Nephron progenitor cell (in vitro differentiated cells): ENCODE data around the gene EP400.

ENCODE experiments used
- DNase-seq: peaks from one replicate; pipeline ENCODE4 v3.0.0; 2021
- H3K27ac Mint-ChIP-seq: 2 replicates; pipeline ENCODE4 v1.8.0; 2021; ENCODE audit warnings: mild to moderate bottlenecking, moderate library complexity, mixed read lengths
- H3K27me3 Mint-ChIP-seq: 2 replicates; pipeline ENCODE4 v1.8.0; 2021; ENCODE audit warnings: mild to moderate bottlenecking, low read depth, mixed read lengths; ENCODE audit not compliant: poor library complexity
- H3K36me3 Mint-ChIP-seq: 2 replicates; pipeline ENCODE4 v1.8.0; 2021; ENCODE audit warnings: low read depth, mixed read lengths
- H3K4me1 Mint-ChIP-seq: 2 replicates; pipeline ENCODE4 v1.8.0; 2021; ENCODE audit warnings: mixed read lengths
- H3K4me3 Mint-ChIP-seq: 2 replicates; pipeline ENCODE4 v1.8.0; 2021; ENCODE audit warnings: mild to moderate bottlenecking, moderate library complexity, mixed read lengths
- H3K9me3 Mint-ChIP-seq: 2 replicates; pipeline ENCODE4 v1.8.0; 2021; ENCODE audit warnings: mild to moderate bottlenecking, moderate library complexity, mixed read lengths
- TF ChIP-seq, protein P1 (sequence below): fragments of 200-600 bp; sonication (generic); IDR thresholded peaks from 2 replicates; pipeline ENCODE4 v1.5.0; 2021; ENCODE audit warnings: antibody characterized with exemption

The EP400 gene

DNA sequence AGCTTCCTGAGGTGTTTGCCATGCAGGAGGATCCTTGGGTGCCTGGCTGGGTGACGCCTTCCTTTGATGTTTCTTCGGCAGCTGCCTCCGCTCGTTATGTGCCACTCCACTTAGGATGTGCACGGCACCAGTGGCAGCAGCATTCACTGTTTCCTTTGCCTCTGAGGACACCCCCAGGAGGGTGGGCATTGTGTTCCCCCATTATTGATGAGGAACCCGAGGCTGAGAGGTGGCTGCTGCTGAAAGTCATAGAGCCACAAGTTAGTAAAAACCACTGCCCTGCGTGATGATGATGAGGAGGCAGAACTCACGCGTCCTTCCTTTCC is 41.2 kb downstream of the EP400 start:
- peaks cover 84% of the 10 kb centered on the region for H3K36me3 Mint-ChIP-seq
- TF ChIP-seq, protein P1, sequence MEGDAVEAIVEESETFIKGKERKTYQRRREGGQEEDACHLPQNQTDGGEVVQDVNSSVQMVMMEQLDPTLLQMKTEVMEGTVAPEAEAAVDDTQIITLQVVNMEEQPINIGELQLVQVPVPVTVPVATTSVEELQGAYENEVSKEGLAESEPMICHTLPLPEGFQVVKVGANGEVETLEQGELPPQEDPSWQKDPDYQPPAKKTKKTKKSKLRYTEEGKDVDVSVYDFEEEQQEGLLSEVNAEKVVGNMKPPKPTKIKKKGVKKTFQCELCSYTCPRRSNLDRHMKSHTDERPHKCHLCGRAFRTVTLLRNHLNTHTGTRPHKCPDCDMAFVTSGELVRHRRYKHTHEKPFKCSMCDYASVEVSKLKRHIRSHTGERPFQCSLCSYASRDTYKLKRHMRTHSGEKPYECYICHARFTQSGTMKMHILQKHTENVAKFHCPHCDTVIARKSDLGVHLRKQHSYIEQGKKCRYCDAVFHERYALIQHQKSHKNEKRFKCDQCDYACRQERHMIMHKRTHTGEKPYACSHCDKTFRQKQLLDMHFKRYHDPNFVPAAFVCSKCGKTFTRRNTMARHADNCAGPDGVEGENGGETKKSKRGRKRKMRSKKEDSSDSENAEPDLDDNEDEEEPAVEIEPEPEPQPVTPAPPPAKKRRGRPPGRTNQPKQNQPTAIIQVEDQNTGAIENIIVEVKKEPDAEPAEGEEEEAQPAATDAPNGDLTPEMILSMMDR, result no peak
- no peaks in the 10 kb centered on the region for H3K9me3 Mint-ChIP-seq
- peaks cover 21% of the 10 kb centered on the region for H3K4me1 Mint-ChIP-seq
- peak overlapping the region; percentile 43 for H3K27ac Mint-ChIP-seq
- DNase-seq, result no peak
- H3K4me3 Mint-ChIP-seq, result no peak overlapping the region
- no peaks in the 10 kb centered on the region for H3K27me3 Mint-ChIP-seq

- peak overlapping the region; percentile 50 for H3K27ac Mint-ChIP-seq
- H3K4me3 Mint-ChIP-seq, result no peak overlapping the region
- TF ChIP-seq, protein P1, result no peak
- H3K9me3 Mint-ChIP-seq, result no peaks in the 10 kb centered on the region
- H3K4me1 Mint-ChIP-seq, result peaks cover 21% of the 10 kb centered on the region
- DNase-seq, result no peak
- H3K36me3 Mint-ChIP-seq, result peaks cover 82% of the 10 kb centered on the region
- H3K27me3 Mint-ChIP-seq, result no peaks in the 10 kb centered on the region
These were observed 42.2 kb downstream of the EP400 start for GRCh38 chr12:131991816-131992430.

DNA sequence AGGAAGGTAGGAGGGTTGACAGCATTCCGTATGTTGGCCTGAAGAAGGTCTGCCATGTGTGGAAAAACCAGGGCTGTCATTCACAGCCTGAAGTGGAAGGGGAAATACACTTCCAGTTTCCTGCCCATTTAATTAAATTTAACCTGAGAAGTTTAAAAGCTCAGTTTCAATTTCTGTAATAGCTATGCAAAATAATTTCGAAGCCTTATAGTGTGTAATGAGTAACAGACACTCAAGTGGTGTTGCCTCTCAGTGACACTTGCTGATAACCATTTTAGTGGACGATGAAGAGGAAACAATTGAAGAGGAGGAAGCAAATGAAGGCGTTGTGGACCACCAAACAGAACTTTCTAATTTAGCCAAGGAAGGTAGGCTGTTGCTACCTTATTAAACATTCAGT is 44.8 kb downstream of the EP400 start:
- TF ChIP-seq, protein P1, result no peak
- Mint-ChIP-seq H3K4me3 (no peak overlapping the region), H3K9me3 (no peaks in the 10 kb centered on the region), H3K36me3 (peaks cover 61% of the 10 kb centered on the region), H3K27me3 (no peaks in the 10 kb centered on the region), H3K4me1 (peaks cover 19% of the 10 kb centered on the region), H3K27ac (no peak overlapping the region)
- DNase-seq, result no peak

- H3K36me3 Mint-ChIP-seq, result peaks cover 14% of the 10 kb centered on the region
- TF ChIP-seq, protein P1, result no peak
- H3K4me3 Mint-ChIP-seq, result no peak overlapping the region
- no peak overlapping the region for H3K27ac Mint-ChIP-seq
- peaks cover 8% of the 10 kb centered on the region for H3K4me1 Mint-ChIP-seq
- no peak for DNase-seq
- H3K9me3 Mint-ChIP-seq, result no peaks in the 10 kb centered on the region
- no peaks in the 10 kb centered on the region for H3K27me3 Mint-ChIP-seq
These were observed 50.6 kb downstream of the EP400 start for GRCh38 chr12:132000286-132000872.

DNA sequence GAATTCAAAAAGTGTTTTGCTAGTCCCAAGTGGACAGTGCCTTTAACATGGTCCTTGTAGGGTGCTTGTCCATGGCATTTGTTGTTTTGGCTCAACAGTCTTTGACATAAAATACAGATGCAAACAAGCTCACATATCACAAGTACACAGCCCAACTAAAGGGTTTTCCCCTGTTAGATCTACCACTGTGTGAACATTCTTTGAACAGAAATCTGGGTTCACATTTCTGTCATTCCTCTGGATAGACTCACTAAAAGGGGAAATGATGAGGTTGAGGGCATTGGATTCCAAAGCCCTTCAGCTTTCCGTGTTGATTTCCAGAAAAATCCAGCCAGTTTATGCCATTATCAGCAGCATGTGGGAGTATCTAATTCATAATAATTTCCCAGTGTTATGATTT is 54.1 kb downstream of the EP400 start:
- no peak overlapping the region for H3K4me3 Mint-ChIP-seq
- no peak overlapping the region for H3K27ac Mint-ChIP-seq
- H3K9me3 Mint-ChIP-seq, result no peaks in the 10 kb centered on the region
- peaks cover 8% of the 10 kb centered on the region for H3K4me1 Mint-ChIP-seq
- H3K36me3 Mint-ChIP-seq, result peaks cover 36% of the 10 kb centered on the region
- no peak for DNase-seq
- H3K27me3 Mint-ChIP-seq, result no peaks in the 10 kb centered on the region
- TF ChIP-seq, protein P1, result no peak

- H3K36me3 Mint-ChIP-seq, result peaks cover 32% of the 10 kb centered on the region
- no peak for DNase-seq
- TF ChIP-seq, protein P1, result no peak
- H3K4me1 Mint-ChIP-seq, result peaks cover 8% of the 10 kb centered on the region
- H3K4me3 Mint-ChIP-seq, result no peak overlapping the region
- no peak overlapping the region for H3K27ac Mint-ChIP-seq
- no peaks in the 10 kb centered on the region for H3K27me3 Mint-ChIP-seq
- H3K9me3 Mint-ChIP-seq, result no peaks in the 10 kb centered on the region
These were observed 55.2 kb downstream of the EP400 start for GRCh38 chr12:132004946-132005345.
